CD4-positive, alpha-beta T cell treated with Interleukin-4 for 4 hours (primary cell): ENCODE results near the gene SACS.
"Not testable (repeated sequence)": the region's sequence is repeated elsewhere in the genome, so short reads cannot be mapped to it uniquely, and the experiment has no call there.

Experiments used
- DNase-seq: peaks from one replicate; pipeline ENCODE4 v3.0.0-alpha.2; 2020

Gene SACS

DNA sequence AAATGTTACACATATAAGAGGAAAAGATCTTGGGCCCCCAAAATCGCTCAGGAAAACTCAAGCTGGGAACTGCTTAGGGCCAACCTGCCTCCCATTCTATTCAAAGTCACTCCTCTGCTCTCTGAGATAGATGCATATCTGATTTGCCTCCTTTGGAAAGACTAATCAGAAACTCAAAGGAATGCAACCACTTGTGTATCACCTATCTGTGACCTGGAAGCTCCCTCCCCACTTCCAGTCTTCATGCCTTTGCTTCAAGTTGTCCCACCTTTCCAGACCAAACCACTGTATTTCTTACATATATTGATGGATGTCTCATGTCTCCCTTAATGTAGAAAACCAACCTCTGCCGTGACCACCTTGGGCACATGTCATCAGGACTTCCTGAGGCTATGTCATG, 32.3 kb downstream of the SACS start:
- DNase-seq, result not testable (repeated sequence)

DNA sequence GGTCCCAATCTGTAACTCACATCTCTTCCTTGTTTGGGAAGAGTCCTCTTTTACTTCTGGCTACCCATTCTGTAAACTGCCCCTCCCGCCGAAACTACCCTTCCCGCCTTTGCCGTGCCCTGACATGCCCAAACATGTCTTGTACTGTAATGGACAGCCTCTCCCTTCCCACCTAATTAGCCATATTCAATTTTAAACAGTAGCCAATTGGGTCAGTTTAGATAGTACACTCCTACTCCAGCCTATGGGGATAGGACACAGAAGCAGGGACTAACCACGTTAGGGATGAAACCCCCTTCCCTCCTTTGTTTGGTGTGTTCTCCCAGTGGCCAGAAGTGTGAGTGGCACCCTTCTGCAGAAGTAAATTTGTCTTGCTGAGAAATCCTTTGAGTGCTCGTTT, 34.2 kb downstream of the SACS start:
- DNase-seq, result no peak

GRCh38 chr13:23394821-23395220, 38.7 kb downstream of the SACS start:
- no peak for DNase-seq

- no peak for DNase-seq
These were observed 40.4 kb downstream of the SACS start for GRCh38 chr13:23392925-23393645.

GRCh38 chr13:23392313-23392712, 41.2 kb downstream of the SACS start:
- no peak for DNase-seq

- DNase-seq, result no peak
These were observed 41.8 kb downstream of the SACS start for GRCh38 chr13:23391752-23392151.

DNA sequence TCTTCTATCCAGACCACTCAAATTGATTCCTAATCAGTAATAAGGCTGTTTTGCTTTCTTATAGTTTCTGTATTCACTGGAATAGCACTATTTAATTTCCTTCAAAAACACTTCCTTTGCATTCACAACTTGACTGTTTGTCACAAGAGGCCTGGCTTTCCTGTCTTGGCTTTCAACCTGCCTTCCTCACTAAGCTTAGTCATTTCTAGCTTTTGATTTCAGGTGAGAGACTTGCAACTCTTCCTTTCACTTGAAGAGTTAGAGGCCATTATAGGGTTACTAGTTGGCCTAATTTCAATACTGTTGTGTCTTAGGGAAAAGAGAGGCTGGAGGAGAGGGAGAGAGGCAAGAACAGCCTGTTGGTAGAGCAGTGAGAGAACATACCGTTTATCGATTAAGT, 47.0 kb downstream of the SACS start:
- DNase-seq, result no peak

GRCh38 chr13:23385931-23386330, 47.6 kb downstream of the SACS start:
- no peak for DNase-seq

DNA sequence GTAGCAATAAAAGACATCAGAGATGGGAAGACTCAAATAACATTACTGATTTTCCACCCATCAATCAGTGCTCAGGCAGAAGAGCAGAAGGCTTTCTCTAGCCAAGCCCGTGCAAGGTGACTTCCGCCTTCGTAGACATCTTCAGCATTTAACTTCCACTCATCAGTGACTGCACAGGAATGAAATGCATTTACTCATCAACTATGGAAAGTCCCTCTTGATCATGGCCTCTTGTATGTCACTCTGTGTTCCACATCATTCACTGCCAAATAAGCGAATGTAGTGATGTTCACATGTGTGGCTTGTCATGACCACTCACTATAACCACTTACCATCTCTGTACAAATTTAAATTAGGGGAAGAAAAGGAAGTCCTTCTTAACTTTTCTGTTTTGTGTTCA, 49.4 kb downstream of the SACS start:
- peak; percentile 12 for DNase-seq

DNA sequence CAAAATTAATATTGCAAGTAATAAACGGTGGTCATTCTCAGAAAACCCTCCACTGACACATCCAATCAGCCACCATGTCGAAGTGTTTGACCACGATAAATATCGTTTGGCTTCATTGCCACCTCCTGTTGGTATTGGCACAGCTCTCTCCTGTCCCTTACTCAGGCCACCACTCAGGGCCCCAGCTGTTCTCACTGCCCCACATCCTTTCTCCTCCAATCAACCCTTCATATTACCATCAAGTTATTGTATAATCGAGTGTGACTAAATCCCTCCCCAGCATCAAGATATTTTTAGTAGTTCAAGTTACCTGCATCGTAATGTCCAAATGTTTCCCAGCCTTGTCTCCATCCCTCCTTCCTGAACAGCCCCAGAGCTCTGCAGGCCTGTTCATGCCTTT, 50.4 kb downstream of the SACS start:
- no peak for DNase-seq

- DNase-seq, result no peak
These were observed 51.6 kb downstream of the SACS start for GRCh38 chr13:23381866-23382265.

- no peak for DNase-seq
These were observed 53.0 kb downstream of the SACS start for GRCh38 chr13:23380534-23380933.

DNA sequence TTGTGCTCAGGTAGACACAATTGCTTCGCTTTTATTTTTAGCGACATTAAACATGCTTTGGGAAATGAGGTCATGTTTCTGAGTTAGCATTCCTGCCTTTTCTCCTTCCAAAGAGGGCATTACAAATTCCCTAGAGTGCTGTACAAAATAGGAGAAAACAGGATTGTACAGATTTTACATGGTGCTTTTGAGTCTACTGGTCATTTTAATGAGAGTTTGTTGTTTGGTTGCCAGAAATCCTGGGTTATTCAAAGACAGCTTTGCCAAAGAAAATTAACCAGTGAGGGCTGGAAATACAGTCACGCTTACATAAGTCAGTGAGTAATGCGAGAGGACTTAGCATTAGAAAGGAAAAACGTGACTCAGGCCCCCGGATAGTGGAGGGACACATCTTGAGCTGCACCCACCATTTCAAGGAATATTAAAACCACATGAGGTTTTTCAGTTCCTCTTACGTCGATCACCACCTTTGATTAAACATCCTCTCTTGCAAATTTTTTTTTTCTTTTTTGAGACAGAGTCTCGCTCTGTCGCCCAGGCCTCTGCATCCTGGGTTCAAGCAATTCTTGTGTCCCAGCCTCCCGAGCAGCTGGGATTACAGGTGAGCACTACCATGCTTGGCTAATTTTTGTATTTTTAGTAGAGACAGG, 55.4 kb downstream of the SACS start:
- DNase-seq, result peak; percentile 77

GRCh38 chr13:23377579-23377978, 55.9 kb downstream of the SACS start:
- DNase-seq, result no peak

- DNase-seq, result peak; percentile 96
These were observed 58.2 kb downstream of the SACS start for GRCh38 chr13:23375001-23375971.

DNA sequence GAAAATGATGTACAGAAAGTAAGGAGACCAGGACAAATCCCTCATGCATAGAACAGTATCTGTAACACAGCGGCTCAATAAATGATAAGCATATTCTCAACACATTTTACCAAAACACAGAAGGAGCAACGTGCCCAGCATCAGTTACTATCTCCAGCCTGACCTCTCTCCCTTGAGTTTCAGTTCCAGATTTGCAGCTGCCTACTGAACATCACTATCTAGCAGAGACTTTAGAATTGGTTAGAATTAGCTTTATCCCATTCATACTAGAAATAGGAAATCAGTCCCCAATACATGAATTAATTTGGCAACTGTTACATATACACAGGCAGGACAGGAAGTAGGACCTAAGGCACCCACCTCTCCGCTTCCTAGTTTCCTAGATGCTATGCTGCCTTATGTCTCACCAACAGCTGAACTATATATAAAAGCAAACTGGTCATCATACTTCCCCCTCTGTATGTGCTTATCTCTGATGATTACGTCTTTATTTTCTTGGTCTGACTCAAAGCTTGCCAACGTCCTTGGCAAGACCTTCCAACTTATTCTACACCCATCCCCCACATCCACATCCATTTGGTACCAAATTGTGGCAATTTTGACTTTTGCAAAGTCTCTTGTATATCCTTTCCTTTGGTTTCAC, 61.1 kb downstream of the SACS start:
- DNase-seq, result no peak

DNA sequence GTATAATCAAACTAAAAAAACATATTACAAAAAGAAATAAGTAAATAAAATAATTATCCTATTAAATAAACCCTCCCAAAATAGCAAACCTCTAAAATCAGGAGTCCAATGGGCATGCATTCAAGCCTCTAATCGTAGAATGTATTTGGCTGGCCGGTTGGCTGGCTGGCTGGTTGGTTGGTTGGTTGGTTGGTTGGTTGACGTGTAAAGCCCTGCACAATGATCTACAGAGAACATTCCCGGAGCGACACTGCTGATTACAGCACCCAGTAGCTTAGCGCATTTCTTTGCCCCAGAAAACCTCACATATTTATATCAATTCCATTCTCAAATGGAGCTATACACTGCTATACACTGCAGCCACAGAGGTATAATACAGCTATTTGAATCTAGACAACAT, 65.6 kb downstream of the SACS start:
- DNase-seq, result no peak

GRCh38 chr13:23365652-23366051, 67.8 kb downstream of the SACS start:
- DNase-seq, result no peak

- no peak for DNase-seq
These were observed 73.6 kb downstream of the SACS start for GRCh38 chr13:23359882-23360281.

DNA sequence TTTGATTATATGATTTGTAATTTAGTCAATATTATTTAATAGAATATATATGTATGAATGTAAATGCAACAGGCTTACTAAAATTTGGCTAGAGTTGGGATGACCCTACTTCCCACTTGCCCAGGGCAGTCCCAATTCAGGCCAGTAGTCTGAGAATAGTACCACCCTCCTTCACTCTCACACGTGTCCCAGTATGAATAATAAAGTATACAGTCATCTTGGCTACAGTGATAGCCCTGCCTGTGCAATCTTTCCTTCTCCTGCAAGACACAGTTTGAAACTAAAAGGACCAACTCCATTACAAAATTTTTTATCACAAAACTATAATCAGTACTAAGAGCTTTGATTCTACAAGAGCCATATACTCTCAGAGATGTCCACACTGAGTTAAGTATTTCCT, 76.2 kb downstream of the SACS start:
- DNase-seq, result no peak

GRCh38 chr13:23356368-23356767, 77.1 kb downstream of the SACS start:
- no peak for DNase-seq

DNA sequence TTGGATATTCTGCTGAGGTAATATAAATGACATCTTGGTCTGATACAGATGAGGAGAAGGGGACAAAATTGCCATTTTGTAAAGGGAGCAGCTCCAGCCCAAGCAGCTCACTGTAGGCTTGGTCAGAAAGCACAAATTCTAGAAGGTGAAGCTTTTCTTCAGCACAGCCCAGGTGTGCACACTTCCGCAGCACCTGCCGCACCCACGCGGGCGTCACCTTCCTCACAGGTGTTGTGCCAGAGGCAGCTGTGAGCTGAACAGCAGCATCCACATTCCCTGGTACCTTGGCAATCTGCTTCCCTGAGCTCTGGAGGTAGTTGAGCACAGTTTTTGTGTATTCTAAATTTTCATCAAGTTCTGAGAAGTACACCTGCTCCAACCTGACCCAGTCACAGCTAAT, 79.0 kb downstream of the SACS start:
- no peak for DNase-seq

DNA sequence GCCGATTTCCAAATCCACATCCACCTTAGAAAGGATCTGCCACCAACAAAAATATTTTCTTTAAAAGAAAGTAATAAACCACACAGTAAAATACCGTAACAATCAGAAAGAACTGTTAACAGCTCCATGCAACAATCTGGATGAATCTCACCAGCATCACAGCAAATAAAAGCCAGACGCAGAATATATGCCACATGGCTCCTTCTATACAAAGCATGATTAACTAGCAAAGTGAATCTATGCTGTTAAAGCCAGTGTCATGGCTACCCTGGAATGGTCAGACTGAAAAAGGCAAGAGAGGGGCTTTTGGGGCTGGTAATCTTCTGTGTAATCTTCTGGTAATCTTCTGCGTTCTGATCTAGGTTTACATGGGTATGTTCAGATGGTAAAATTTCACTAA, 81.3 kb downstream of the SACS start:
- DNase-seq, result no peak
